ENCODE results near the gene USP54.

DNA sequence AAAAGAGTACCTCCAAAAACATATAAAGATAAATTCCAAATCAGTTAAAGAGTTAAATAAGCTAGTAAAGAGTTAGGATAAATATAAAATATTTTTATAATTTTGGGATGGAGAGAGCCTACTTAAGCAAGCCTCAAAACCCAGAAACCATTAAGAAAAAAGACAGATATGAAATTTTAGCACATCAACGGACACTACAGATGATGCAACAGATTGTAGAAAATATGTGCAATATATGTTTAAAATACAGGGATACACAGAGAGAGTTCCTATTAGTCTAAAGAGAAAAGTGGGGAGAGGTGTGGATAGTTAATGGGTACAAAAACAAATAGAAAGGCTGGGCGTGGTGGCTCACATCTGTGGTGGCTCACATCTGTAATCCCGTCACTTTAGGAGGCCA lies 23.6 kb upstream of the USP54 start:
- TF ChIP-seq POLR2A (IDR thresholded peaks at IDR 0.05), result no peak
- TF ChIP-seq, protein P1, sequence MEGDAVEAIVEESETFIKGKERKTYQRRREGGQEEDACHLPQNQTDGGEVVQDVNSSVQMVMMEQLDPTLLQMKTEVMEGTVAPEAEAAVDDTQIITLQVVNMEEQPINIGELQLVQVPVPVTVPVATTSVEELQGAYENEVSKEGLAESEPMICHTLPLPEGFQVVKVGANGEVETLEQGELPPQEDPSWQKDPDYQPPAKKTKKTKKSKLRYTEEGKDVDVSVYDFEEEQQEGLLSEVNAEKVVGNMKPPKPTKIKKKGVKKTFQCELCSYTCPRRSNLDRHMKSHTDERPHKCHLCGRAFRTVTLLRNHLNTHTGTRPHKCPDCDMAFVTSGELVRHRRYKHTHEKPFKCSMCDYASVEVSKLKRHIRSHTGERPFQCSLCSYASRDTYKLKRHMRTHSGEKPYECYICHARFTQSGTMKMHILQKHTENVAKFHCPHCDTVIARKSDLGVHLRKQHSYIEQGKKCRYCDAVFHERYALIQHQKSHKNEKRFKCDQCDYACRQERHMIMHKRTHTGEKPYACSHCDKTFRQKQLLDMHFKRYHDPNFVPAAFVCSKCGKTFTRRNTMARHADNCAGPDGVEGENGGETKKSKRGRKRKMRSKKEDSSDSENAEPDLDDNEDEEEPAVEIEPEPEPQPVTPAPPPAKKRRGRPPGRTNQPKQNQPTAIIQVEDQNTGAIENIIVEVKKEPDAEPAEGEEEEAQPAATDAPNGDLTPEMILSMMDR (IDR thresholded peaks at IDR 0.05), result no peak
